CD14-positive monocyte (primary cell): ENCODE results near the gene NKX2-1. TPM values are rescaled to one million over a fixed set of nuclear protein-coding genes. Genes with fewer than 3 reads are reported as not detected.

ENCODE experiments used
- DNase-seq, 3 donors: peaks; one replicate each; pipeline ENCODE4 v3.0.0-alpha.2; 2011 to 2022
- H2AFZ ChIP-seq: 2 replicates; pipeline ENCODE4 v1.6.0; 2012; ENCODE audit warnings: mild to moderate bottlenecking, low read depth, low read length, inconsistent platforms; ENCODE audit not compliant: insufficient read depth, poor library complexity, severe bottlenecking
- H3K27ac ChIP-seq, 2 donors: 1 replicate in 1 of 2; 2 replicates in 1 of 2; pipeline ENCODE4 v1.5.1; 2012 to 2013; ENCODE audit warnings: low read length in 2 of 2, control low read depth in 1 of 2, inconsistent platforms in 1 of 2, low read depth in 1 of 2, mild to moderate bottlenecking in 1 of 2
- H3K27me3 ChIP-seq, 2 donors: one replicate each; pipeline versions ENCODE4 v1.6.0 to v1.6.1; 2011 to 2013; ENCODE audit warnings: low read length in 2 of 2; ENCODE audit not compliant: control insufficient read depth in 2 of 2, insufficient read depth in 2 of 2
- H3K36me3 ChIP-seq, 2 donors: replicated peaks in 1 of 2; 1 replicate in 1 of 2; 2 replicates in 1 of 2; pipeline versions ENCODE4 v1.5.1 to v1.6.1; 2012 to 2013; ENCODE audit warnings: low read length in 2 of 2, control low read depth in 1 of 2, inconsistent platforms in 1 of 2, mild to moderate bottlenecking in 1 of 2; ENCODE audit not compliant: insufficient read depth in 2 of 2, control insufficient read depth in 1 of 2
- H3K4me1 ChIP-seq, 2 donors: 1 replicate in 1 of 2; 2 replicates in 1 of 2; pipeline versions ENCODE4 v1.5.1 to v1.6.1; 2012 to 2013; ENCODE audit warnings: low read length in 2 of 2, control low read depth in 1 of 2, inconsistent platforms in 1 of 2, mild to moderate bottlenecking in 1 of 2, moderate library complexity in 1 of 2; ENCODE audit not compliant: insufficient read depth in 2 of 2, control insufficient read depth in 1 of 2
- H3K4me2 ChIP-seq: replicated peaks from 2 replicates; pipeline ENCODE3; 2012; ENCODE audit warnings: low read length, moderate library complexity, mild to moderate bottlenecking; ENCODE audit not compliant: poor library complexity, severe bottlenecking; ENCODE audit errors: extremely low read depth
- H3K4me3 ChIP-seq, 3 experiments: fragments of 200-600 bp in 1 of 3; sonication (generic) in 1 of 3; replicated peaks in 1 of 3; 1 replicate in 2 of 3; 2 replicates in 1 of 3; pipeline ENCODE4 v1.5.1; 2011 to 2013; ENCODE audit warnings: low read length in 3 of 3, mild to moderate bottlenecking in 3 of 3, control low read depth in 2 of 3, low read depth in 2 of 3, inconsistent platforms in 1 of 3, moderate library complexity in 1 of 3
- H3K79me2 ChIP-seq: 2 replicates; pipeline ENCODE4 v1.6.0; 2012; ENCODE audit warnings: mild to moderate bottlenecking, control low read depth, inconsistent platforms, low read length, moderate library complexity; ENCODE audit not compliant: insufficient read depth
- H3K9ac ChIP-seq: 2 replicates; pipeline ENCODE4 v1.6.0; 2017; ENCODE audit warnings: low read length, mild to moderate bottlenecking; ENCODE audit not compliant: insufficient read depth, poor library complexity, severe bottlenecking
- H3K9me3 ChIP-seq, 2 donors: replicated peaks in 1 of 2; 1 replicate in 1 of 2; 2 replicates in 1 of 2; pipeline versions ENCODE4 v1.5.1 to v1.6.1; 2012 to 2013; ENCODE audit warnings: low read length in 2 of 2, control low read depth in 1 of 2; ENCODE audit not compliant: control insufficient read depth in 1 of 2, insufficient read depth in 1 of 2
- H4K20me1 ChIP-seq: 2 replicates; pipeline ENCODE4 v1.6.0; 2012; ENCODE audit warnings: mild to moderate bottlenecking, low read length, control low read depth, moderate library complexity; ENCODE audit not compliant: insufficient read depth
- H3K27ac Mint-ChIP-seq, 7 donors: one replicate each; pipeline ENCODE4 v1.8.0; 2020; ENCODE audit warnings: mild to moderate bottlenecking in 7 of 7, mixed read lengths in 7 of 7, moderate library complexity in 6 of 7, inconsistent platforms in 2 of 7
- H3K27me3 Mint-ChIP-seq, 3 donors: one replicate each; pipeline ENCODE4 v1.8.0; 2021 to 2022; ENCODE audit warnings: low read depth in 3 of 3, mild to moderate bottlenecking in 3 of 3, mixed read lengths in 3 of 3, moderate library complexity in 3 of 3, inconsistent platforms in 1 of 3
- H3K36me3 Mint-ChIP-seq, 2 donors: one replicate each; pipeline ENCODE4 v1.8.0; 2020; ENCODE audit warnings: mixed read lengths in 2 of 2, inconsistent platforms in 1 of 2, mild to moderate bottlenecking in 1 of 2
- H3K4me1 Mint-ChIP-seq: one replicate; pipeline ENCODE4 v1.8.0; 2020; ENCODE audit warnings: mild to moderate bottlenecking, mixed read lengths
- H3K4me3 Mint-ChIP-seq, 2 donors: one replicate each; pipeline ENCODE4 v1.8.0; 2020; ENCODE audit warnings: mild to moderate bottlenecking in 2 of 2, mixed read lengths in 2 of 2, moderate library complexity in 1 of 2
- H3K9me3 Mint-ChIP-seq, 7 donors: one replicate each; pipeline ENCODE4 v1.8.0; 2020 to 2022; ENCODE audit warnings: mixed read lengths in 7 of 7, mild to moderate bottlenecking in 6 of 7, moderate library complexity in 6 of 7, inconsistent platforms in 2 of 7
- WGBS: methylation state at CpG from one replicate; pipeline ENCODE4 v1.1.5; 2013; ENCODE audit warnings: missing lambda C conversion rate; ENCODE audit not compliant: insufficient coverage; 5-methylcytosine and 5-hydroxymethylcytosine counted together
- intact Hi-C, 2 donors: fragments of 100-400 bp; cut with micrococcal nuclease; formaldehyde crosslinking; loops; one replicate each; pipeline versions ENCODE4 v1.15.0 to v1.15.1; 2023
- polyA plus RNA-seq, 3 donors: library from polyadenylated mRNA; depleted of rRNA in 1 of 3; unstranded in 2 of 3; stranded (reverse) in 1 of 3; fragments of 300-500 nt in 2 of 3; fragments of >200 nt in 1 of 3; fragmentation: Illumina TruSeq in 2 of 3; gene quantifications; 1 replicate in 2 of 3; 2 replicates in 1 of 3; pipeline ENCODE4 v1.2.3, GENCODE V29; 2012 to 2021
- TF ChIP-seq, protein P1 (sequence below): fragments of 200-600 bp; IDR thresholded peaks from one replicate; pipeline ENCODE4 v1.8.0; 2022; ENCODE audit warnings: antibody characterized with exemption, mild to moderate bottlenecking

Gene NKX2-1
- polyA plus RNA-seq, 3 donors, result not detected

DNA sequence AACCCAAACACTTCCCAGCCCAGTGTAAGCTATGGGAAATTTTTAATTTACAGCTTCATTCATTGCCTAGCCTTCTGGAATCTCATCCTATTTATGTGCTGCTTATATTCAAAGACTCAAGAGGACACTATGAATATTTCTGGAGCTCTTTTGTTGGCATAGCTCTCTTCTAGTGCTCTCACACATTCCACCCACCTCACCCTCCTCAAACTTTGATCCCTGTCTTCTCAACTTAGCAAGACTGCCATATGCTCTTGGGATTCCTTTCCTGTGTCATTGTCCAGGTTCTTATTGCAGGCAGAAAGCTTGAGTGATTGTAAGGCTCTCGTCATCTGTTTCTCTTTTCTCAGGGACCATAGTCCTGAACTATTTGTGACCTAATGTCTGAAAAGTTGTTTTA, 18.0 kb upstream of the NKX2-1 start:
- Mint-ChIP-seq H3K4me1 (no peaks in the 10 kb centered on the region), H3K27ac (no peak overlapping the region), H3K27me3 (peaks cover 1 to 27% (median 9%) of the 10 kb centered on the region in 3 donors), H3K9me3 (peaks cover 0 to 10% (median 3%) of the 10 kb centered on the region in 7 donors), H3K4me3 (no peak overlapping the region), H3K36me3 (no peaks in the 10 kb centered on the region)
- no peak overlapping the region for H3K9ac ChIP-seq
- intact Hi-C loops, result no loop called here
- no peak overlapping the region for H3K27ac ChIP-seq
- TF ChIP-seq, protein P1, sequence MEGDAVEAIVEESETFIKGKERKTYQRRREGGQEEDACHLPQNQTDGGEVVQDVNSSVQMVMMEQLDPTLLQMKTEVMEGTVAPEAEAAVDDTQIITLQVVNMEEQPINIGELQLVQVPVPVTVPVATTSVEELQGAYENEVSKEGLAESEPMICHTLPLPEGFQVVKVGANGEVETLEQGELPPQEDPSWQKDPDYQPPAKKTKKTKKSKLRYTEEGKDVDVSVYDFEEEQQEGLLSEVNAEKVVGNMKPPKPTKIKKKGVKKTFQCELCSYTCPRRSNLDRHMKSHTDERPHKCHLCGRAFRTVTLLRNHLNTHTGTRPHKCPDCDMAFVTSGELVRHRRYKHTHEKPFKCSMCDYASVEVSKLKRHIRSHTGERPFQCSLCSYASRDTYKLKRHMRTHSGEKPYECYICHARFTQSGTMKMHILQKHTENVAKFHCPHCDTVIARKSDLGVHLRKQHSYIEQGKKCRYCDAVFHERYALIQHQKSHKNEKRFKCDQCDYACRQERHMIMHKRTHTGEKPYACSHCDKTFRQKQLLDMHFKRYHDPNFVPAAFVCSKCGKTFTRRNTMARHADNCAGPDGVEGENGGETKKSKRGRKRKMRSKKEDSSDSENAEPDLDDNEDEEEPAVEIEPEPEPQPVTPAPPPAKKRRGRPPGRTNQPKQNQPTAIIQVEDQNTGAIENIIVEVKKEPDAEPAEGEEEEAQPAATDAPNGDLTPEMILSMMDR, result no peak
- H2AFZ ChIP-seq, result no peak overlapping the region
- no peaks in the 10 kb centered on the region for H3K79me2 ChIP-seq
- H3K4me1 ChIP-seq, result no peaks in the 10 kb centered on the region
- H3K27me3 ChIP-seq, result peaks cover 2 to 3% of the 10 kb centered on the region in 2 donors
- WGBS, result 80% methylated on average over 1 of the region's 1 CpG
- no peak overlapping the region for H3K4me2 ChIP-seq
- H3K9me3 ChIP-seq, result no peaks in the 10 kb centered on the region
- no peaks in the 10 kb centered on the region for H3K36me3 ChIP-seq
- H4K20me1 ChIP-seq, result no peaks in the 10 kb centered on the region
- H3K4me3 ChIP-seq, result no peak overlapping the region
- no peak for DNase-seq

DNA sequence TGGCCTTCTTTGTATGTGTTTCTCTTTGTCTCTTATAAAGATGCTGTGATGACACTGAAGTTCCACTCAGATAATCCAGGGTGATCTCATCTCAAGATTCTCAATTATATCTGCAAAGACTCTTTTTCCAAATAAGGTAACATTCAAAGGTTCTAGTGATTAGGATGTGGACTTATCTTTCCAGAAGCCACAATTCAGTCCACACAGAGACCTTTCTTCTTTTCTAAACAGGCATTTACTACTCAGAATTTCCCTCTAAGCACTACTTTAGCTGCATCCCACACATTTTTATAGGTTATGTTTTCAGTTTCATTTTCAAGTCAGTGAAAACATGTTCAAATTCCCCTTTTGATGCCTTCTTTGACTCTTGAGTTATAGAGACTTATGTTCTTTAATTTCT, 9.0 kb upstream of the NKX2-1 start:
- Mint-ChIP-seq H3K9me3 (peaks cover 0 to 17% (median 8%) of the 10 kb centered on the region in 7 donors), H3K36me3 (peaks cover 0 to 3% of the 10 kb centered on the region in 2 donors), H3K4me1 (no peaks in the 10 kb centered on the region), H3K27me3 (peaks cover 45 to 61% (median 49%) of the 10 kb centered on the region in 3 donors), H3K27ac (no peak overlapping the region), H3K4me3 (no peak overlapping the region)
- Histone ChIP-seq H3K4me3 (no peak overlapping the region), H3K4me1 (no peaks in the 10 kb centered on the region), H3K9ac (no peak overlapping the region), H4K20me1 (no peaks in the 10 kb centered on the region), H3K79me2 (no peaks in the 10 kb centered on the region), H3K9me3 (peaks cover 0 to 20% of the 10 kb centered on the region in 2 donors), H3K4me2 (no peak overlapping the region), H2AFZ (no peak overlapping the region), H3K27ac (no peak overlapping the region), H3K27me3 (peaks cover 40 to 50% of the 10 kb centered on the region in 2 donors), H3K36me3 (no peaks in the 10 kb centered on the region)
- intact Hi-C loops, result no loop called here
- DNase-seq, result no peak
- TF ChIP-seq, protein P1, result no peak
